Uterus (tissue), 2 donors: ENCODE data around the gene ARHGEF10L.

Experiments
- POLR2A ChIP-seq, 2 donors: fragments of 450-650 bp; IDR thresholded peaks; one replicate each; pipeline ENCODE4 v1.6.1; 2016; ENCODE audit warnings: antibody characterized with exemption in 2 of 2, mild to moderate bottlenecking in 1 of 2, moderate library complexity in 1 of 2
- TF ChIP-seq, protein P1 (sequence below), 4 experiments: fragments of 200-600 bp in 2 of 4; fragments of 450-650 bp in 2 of 4; sonication (generic) in 2 of 4; IDR thresholded peaks; one replicate each; pipeline ENCODE4 v1.5.1; 2016 to 2019; ENCODE audit warnings: antibody characterized with exemption in 4 of 4, mild to moderate bottlenecking in 2 of 4, moderate library complexity in 1 of 4

DNA sequence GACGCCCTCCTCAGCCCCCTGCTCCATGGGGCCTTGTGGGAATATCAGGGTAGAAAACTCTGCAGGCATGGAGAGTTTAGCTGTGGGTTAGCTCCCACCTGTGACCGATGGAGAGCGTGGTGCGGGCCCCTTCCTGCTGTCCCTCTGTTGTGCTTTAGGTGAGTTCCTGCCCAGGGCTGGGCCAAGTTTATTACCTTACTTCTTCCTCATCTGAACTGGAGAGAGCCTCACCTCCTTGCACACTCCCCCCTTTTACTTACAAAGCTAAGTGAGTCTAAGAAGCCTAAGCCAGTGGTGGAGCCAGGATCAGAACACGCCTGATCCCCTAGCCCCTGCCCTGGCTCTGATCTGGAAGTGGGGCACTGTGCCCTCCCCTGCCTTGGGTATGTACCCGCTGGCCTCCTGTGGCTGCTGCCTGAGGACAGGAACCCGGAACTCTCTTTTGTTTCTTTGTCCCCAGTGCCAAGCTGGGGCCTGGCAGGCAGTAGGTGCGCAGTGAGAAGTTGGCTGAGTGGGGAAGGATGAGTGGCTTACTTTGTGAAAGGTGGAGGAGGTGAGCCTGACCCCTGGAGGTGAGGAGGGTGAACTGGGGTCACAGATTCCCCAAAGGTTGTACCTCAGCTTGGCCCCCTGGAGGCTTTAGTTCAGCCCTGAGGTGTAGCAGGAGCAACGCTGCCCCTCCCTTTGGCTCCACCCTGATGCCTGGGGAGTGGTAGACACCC is 32.9 kb downstream of the ARHGEF10L start:
- TF ChIP-seq, protein P1, sequence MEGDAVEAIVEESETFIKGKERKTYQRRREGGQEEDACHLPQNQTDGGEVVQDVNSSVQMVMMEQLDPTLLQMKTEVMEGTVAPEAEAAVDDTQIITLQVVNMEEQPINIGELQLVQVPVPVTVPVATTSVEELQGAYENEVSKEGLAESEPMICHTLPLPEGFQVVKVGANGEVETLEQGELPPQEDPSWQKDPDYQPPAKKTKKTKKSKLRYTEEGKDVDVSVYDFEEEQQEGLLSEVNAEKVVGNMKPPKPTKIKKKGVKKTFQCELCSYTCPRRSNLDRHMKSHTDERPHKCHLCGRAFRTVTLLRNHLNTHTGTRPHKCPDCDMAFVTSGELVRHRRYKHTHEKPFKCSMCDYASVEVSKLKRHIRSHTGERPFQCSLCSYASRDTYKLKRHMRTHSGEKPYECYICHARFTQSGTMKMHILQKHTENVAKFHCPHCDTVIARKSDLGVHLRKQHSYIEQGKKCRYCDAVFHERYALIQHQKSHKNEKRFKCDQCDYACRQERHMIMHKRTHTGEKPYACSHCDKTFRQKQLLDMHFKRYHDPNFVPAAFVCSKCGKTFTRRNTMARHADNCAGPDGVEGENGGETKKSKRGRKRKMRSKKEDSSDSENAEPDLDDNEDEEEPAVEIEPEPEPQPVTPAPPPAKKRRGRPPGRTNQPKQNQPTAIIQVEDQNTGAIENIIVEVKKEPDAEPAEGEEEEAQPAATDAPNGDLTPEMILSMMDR (IDR thresholded peaks at IDR 0.05): no peak
- no peak for TF ChIP-seq POLR2A (IDR thresholded peaks at IDR 0.05)
